Ecto neural progenitor cell (in vitro differentiated cells): ENCODE measurements around the gene PUS7L.
"Not testable (repeated sequence)": the region's sequence is repeated elsewhere in the genome, so short reads cannot be mapped to it uniquely, and the experiment has no call there.

Experiments
- DNase-seq: peaks from one replicate; pipeline ENCODE4 v3.0.0-alpha.2; 2018; ENCODE audit warnings: low spot score

PUS7L gene

GRCh38 chr12:43750814-43751213 lies 7.8 kb downstream of the PUS7L start:
- no peak for DNase-seq

DNA sequence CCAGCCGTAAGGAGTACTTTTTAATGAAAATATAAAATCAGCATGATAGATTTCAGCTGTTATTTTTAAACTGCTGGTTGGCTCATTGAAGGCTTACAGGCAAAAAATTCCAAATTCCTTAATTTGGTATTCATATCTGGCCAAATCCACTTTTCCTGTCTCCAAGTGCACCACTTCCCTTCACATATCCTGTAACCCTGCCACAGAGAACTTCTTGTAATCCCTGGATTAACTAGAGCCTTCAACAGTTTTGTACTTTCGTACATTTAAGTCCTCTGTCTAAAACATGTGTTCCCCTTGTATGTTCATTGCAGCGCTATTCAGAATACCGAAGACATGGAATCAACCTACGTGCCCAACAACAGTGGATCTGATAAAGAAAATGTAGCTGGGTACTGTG lies 9.6 kb downstream of the PUS7L start:
- DNase-seq: no peak

DNA sequence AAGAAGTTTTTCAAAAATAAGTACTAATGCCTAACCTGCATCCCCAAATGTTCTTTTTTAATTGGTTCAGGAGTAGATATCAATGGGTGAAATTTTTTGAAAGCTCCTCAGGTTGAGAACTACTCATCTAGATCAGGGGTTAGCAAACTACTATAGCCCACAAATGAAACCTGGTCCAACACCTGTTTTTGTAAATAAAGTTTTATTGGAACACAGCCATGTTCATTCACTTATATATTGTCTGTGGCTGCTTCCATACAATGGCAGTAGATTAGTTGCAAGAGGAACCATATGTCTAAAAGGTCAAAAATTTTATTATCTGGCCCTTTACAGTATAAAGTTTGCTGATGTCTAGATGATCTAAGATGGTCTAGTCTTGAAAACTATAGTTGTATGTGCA lies 13.8 kb downstream of the PUS7L start:
- DNase-seq: no peak

DNA sequence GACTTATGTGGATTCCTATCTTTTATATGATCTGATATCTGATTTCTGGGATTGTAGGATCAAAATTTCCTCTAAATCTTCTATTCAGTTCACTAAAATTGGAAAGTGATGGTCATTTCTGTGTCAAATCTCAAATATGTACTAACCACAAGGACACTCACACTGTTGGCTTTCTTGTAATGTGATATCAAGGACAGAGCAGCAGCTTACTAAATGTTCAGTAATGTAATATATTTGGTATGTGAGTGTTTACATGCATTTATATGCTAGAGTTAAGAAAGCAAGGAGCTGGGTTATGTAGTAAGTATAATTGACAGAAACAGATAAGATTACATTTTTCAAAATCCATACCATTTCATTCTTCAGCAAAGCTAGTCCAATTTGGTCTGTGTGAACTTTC lies 16.5 kb downstream of the PUS7L start:
- DNase-seq: no peak

DNA sequence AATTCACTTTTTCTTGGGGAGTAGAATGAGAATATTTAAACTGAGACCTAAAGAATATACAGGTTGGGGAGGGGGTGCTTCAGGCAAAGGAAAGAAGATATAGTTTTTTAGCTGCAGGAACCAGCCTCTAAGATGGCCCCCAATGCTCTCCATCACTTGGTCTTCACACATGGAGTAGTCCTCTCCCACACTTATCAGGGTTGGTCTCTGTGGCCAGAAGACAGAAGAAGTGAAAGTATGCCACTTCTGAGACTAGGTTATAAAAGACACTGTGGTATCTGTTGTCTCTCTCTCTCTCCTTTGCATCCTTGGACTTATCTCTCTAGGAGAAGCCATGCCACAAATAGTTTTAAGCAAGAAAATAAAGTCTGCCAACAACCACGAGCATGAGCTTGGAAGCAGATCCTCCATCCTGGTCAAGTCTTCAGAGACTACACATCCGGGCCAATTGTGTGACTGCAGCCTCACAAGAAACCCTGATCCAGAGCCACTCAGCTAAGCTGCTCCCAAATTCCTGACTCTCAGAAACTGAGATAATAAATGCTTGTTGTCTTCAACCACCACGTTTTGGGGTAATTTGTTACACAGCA lies 18.0 kb downstream of the PUS7L start:
- no peak for DNase-seq

DNA sequence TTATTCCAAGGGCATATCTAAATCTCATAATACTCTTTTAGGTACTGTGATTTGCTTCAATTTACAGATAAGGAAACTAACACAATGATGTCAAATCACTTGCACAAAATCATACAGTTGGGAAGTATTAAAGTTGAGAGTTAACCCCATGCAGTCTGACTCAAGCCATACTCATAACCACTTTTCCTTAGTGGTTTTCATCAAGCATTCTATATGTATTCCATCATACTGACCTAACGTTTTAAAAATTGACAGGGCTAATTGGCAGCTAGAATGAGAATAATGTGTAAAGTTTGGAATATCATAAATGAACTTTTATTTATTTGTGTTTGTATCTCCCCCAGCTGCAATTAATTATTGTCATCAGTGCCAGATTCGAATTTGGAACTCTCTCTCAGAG lies 20.9 kb downstream of the PUS7L start:
- no peak for DNase-seq

DNA sequence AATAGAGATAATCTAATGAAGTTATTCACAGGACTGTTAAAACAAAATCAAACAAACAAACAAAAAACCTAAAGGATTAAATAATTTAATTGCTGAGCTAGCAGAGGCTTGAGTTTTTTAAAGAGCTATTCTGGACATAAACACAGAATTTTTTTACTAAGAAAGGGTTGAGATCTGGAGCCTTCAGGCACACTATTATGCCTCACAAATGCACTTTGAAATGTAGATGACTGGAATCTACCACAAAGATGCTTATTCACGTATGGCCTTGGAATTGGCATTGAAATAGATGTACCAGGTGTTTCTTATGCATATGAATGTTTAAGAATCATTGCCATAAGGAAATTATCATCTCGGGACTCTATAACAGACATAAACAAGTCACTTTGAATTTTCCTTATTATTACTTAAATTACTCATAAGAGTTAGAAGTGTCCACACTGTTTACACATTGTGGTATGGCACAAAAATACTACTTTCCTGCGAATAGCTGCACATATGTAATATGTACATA lies 21.6 kb downstream of the PUS7L start:
- DNase-seq: no peak

DNA sequence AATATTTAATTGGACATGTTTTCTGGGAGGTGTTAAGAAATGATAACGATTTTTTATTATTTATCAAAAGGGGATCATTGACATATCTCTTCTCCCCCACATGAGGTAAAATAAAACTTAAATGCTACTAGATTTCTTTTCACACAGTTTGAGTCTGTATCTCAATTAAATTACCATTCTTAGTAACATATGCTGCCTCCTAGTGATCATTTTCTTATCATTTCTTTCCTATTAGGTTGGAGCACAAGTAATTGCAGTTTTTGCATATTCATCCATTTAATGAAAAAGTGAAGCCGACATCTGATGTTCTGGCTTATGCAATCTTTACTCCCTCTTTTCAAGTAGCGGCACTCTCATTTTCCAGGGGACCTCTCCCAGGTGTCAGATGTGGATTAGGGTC lies 24.9 kb downstream of the PUS7L start:
- DNase-seq: no peak

GRCh38 chr12:43730283-43730682 lies 28.3 kb downstream of the PUS7L start:
- DNase-seq: no peak

DNA sequence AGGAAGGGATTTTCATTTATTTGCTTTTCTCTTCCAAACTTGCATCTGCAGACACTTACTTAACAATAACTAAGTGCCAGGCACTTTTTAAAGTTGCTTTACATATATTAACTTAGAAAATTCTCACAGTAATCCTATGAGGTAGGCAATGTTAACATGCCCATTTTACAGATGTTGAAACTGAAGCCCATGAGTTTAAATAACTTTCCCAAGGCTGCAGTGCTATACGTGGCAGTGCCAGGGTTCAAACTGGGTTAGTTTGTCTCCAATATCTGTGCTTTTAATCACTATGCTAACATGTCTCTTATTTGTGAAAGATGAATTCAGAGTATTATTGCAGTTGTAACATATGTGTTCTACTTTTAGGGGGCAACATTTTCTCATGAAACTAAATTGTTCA lies 29.9 kb downstream of the PUS7L start:
- no peak for DNase-seq

DNA sequence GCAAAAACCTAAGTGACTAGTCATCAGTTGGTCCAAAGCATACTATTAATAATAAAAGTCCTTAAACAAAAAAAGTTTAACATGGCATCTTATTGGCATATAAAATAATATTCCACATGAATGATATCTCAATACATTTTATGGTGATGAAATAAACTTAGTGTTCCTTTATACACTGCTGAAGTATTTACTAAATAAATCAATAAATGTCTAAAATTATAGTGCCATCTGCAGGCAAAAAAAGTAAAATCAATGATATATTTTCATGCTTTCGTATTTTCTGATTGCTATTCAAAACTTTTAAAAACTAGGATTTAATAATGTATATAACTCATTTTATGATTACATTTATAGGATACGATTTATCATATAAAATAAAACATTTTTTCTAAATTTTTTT lies 30.5 kb downstream of the PUS7L start:
- DNase-seq: no peak

- DNase-seq: no peak
Observed at GRCh38 chr12:43723134-43723533, 35.5 kb downstream of the PUS7L start.

- no peak for DNase-seq
Observed at GRCh38 chr12:43722621-43723020, 36.0 kb downstream of the PUS7L start.

DNA sequence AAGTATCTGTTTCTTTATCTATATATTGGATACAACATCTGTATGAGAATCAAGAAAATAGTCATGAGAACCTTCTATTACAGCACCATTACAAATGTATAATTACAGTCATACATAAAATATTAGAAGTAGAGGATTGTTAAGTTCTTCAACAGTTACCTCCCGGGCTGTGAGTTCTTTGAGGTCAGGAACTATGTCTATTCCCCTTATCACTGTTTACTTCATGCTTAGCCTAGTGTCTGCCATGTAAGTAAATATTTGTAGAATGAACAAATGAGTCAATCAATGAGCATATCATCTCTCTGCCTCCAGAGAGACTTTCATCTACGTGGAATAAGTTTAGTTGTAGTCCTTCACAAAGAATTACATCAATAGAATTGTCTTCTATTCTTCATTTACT lies 47.2 kb downstream of the PUS7L start:
- no peak for DNase-seq

DNA sequence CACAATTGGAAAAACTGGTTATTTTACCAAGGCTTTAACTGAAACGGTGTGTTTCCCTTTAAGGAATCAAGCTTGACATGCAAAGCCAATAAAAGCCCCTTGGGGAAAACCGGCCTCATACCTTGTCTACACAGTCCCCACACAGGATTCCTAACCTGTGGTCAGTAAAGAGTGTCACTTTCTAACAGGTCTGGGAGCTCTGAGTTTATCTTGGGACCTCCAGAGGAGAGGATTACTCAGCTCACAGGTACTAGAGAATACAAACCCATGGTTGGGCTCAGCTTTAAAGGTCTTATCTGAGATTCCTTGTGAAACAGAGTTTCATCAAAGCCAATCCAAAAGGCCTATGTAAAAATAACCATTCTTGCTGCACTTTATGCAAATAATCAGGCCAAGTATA lies 54.8 kb downstream of the PUS7L start:
- DNase-seq: not testable (repeated sequence)

DNA sequence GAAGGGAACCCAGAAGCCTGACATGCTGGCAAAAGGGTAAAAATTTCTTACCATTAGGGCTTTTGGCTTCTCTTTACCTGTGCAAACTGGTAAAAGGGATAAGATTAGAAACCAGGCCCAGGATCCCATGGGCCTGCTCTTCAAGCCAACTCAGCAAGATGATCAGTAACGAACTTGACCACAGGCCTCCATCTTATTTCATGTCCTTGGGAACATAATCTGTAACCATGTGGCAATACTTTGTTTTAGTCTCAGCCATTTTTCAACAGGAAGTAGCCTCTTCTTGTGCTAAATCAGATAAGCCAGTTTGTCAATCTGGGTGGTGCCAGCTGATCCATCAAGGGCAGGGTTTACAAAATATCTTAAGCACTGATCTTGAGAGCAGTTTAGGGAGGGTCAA lies 57.4 kb downstream of the PUS7L start:
- not testable (repeated sequence) for DNase-seq

- no peak for DNase-seq
Observed at GRCh38 chr12:43696154-43696553, 62.4 kb downstream of the PUS7L start.

GRCh38 chr12:43694879-43695278 lies 63.7 kb downstream of the PUS7L start:
- no peak for DNase-seq

DNA sequence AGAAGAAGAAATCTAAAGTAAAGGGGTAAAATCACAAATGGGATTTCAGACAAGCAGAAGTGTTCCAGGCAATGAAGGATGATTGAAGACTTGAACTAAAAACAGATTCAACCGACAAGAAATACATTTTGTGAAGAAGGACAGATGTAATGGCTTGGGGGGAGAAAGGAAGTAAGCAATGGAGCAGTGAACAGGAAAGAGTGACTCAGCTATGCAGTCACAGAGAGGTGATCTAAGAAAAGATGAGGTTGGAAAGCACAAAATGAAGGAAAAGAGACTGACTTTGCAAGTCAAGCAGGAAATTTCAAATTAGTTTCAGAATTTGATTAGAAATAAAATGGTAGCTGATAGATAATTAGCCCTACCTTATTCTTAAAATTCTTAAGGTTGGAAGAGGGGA lies 66.5 kb downstream of the PUS7L start:
- no peak for DNase-seq

GRCh38 chr12:43685491-43685890 lies 73.1 kb downstream of the PUS7L start:
- not testable (repeated sequence) for DNase-seq

DNA sequence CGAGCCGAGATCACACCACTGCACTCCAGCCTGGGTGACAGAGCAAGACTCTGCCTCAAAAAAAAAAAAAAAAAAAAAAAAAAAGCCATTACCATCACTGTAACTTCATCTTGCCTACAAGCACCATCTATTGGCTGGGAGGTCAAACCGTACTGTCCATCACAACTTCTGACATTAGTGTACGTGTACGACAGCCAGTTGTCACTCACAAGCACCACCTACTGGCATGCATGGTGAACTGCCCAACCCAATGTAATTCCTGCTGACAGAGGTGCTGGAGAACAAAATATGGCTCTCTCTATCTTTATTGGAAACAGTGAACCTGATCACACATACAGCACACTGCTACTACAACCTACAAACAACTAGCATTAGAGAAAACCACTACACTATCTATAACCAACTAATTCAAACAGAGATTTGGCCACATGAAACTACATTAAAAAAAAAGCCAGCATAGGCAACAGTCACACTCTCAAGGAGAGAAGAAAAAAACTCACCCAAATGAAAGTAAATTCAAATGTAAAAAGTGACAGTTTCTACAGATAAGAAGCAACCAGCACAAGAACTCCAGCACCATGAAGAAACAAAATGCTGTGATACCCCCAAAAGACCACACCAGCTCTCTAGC lies 82.3 kb downstream of the PUS7L start:
- no peak for DNase-seq

DNA sequence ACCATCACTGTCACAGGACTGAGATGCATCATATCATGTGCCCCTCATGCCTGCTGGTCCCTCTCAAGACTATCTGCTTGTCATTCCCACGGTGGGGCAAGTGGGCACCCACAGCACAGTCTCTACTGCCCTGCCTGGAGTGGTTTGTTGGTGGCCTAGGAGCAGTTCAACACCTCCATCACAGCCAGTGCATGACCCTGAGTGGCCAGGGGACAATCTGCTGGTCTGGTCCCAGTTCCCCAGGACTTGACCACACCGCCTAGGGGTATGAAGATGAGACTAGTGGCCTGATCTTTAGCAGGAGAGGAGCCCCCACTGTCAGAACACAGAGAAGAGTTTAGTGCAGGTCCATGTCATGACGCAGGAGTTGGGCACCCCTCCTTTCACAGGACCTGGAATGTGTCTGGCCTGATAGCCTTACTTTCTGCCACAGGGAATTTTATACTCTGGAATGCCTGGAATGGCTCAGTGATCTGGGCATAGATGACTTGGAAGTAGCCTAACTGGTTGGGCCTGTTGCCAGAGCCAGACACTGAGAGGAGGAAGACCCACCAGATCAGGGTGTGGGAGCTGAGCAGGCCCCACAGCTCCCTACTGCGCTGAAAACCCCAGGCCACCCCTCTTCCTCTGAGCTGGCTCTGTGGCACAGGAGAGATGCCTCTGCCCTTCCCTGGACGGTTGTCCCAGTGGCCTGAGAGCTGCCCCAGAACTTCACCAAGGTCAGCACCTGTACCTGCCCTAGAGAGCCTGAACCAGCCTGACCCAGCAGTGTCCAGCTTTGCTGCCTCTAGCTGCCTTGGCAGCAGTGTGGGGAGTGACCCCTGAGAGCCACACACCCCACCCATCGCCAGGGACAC lies 83.3 kb downstream of the PUS7L start:
- DNase-seq: no peak

DNA sequence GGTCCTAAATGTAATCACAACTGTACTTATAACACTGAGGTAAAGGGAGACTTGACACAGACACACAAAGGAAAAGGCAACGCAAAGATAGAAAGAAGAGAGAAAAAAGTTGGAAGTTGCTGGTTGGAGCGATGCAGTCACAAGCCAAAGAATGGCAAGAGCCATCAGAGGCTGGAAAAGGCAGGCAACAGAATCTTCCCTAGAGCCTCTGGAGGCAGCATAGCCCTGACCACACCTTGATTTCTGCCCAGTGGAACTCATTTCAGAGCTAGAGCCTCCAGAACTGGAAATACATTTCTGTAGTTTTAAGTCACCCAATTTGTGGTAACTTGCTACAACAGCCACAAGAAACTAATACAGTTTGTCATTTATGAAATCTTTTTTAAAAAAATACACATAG lies 89.2 kb downstream of the PUS7L start:
- DNase-seq: no peak
